GM19193 (cell line): ENCODE measurements around the gene PCMT1.

Source experiments
- POLR2A ChIP-seq: IDR thresholded peaks from 4 replicates; pipeline ENCODE4 v1.6.1; 2011; ENCODE audit not compliant: insufficient read depth, insufficient read length; ENCODE audit errors: extremely low read depth

The PCMT1 gene

GRCh38 chr6:149834513-149835481 lies 85.3 kb downstream of the PCMT1 start:
- no peak for TF ChIP-seq POLR2A

GRCh38 chr6:149840345-149841075 lies 91.0 kb downstream of the PCMT1 start:
- no peak for TF ChIP-seq POLR2A

GRCh38 chr6:149842331-149842730 lies 92.8 kb downstream of the PCMT1 start:
- no peak for TF ChIP-seq POLR2A

GRCh38 chr6:149843051-149843633 lies 93.6 kb downstream of the PCMT1 start:
- no peak for TF ChIP-seq POLR2A

GRCh38 chr6:149844480-149844879 lies 94.9 kb downstream of the PCMT1 start:
- TF ChIP-seq POLR2A = no peak

- no peak for TF ChIP-seq POLR2A
These were observed 96.0 kb downstream of the PCMT1 start for GRCh38 chr6:149845549-149845948.

- TF ChIP-seq POLR2A = no peak
These were observed 96.8 kb downstream of the PCMT1 start for GRCh38 chr6:149846321-149846720.

GRCh38 chr6:149847939-149848267 lies 98.4 kb downstream of the PCMT1 start:
- no peak for TF ChIP-seq POLR2A

- TF ChIP-seq POLR2A = no peak
These were observed 102.0 kb downstream of the PCMT1 start for GRCh38 chr6:149851461-149852110.

GRCh38 chr6:149852180-149852579 lies 102.6 kb downstream of the PCMT1 start:
- TF ChIP-seq POLR2A = no peak

GRCh38 chr6:149852881-149853280 lies 103.3 kb downstream of the PCMT1 start:
- TF ChIP-seq POLR2A = no peak

- no peak for TF ChIP-seq POLR2A
These were observed 105.0 kb downstream of the PCMT1 start for GRCh38 chr6:149854532-149854931.

GRCh38 chr6:149855040-149855654 lies 105.6 kb downstream of the PCMT1 start:
- no peak for TF ChIP-seq POLR2A

GRCh38 chr6:149855741-149856140 lies 106.2 kb downstream of the PCMT1 start:
- no peak for TF ChIP-seq POLR2A
